H1 (cell line): ENCODE data around the gene EFCAB6.

Experiments used
- GABPA ChIP-seq: IDR thresholded peaks from 2 replicates; pipeline ENCODE4 v1.6.1; 2011; ENCODE audit warnings: mild to moderate bottlenecking, low read length, moderate library complexity, borderline replicate concordance; ENCODE audit not compliant: insufficient read depth
- POLR2A ChIP-seq, 2 experiments: IDR thresholded peaks; 1 replicate in 1 of 2; 2 replicates in 1 of 2; pipeline ENCODE4 v1.6.1; 2011; ENCODE audit warnings: low read depth in 2 of 2, low read length in 2 of 2, mild to moderate bottlenecking in 2 of 2; ENCODE audit errors: control extremely low read depth in 1 of 2
- SIX5 ChIP-seq: IDR thresholded peaks from 2 replicates; pipeline ENCODE4 v1.6.1; 2011; ENCODE audit warnings: mild to moderate bottlenecking, low read depth, low read length

DNA sequence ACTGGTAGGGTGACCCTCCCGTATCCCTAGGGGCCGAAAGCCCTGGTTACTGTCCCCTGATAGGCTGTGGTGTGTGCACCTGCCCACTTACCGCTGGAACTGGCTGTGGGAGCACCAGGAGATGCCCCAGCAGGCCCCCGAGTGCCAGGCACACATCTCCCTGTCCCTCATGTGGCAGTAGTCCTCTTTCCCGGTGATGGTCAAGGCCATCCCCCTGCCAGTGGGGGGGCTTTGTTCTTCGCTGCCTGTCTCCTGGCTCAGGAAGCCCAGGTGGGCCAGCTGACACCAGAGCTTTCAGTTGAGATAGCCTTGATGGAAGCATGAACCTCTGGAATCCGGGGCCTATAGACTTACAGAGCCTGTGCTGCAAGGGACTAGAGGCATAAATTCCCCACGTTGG, 299.8 kb downstream of the EFCAB6 start:
- TF ChIP-seq SIX5 (no peak), POLR2A (IDR thresholded peaks at IDR 0.05; ENCODE audit: control extremely low read depth in 1 of 2, low read depth in 2 of 2, low read length in 2 of 2) (no peak), GABPA (no peak)
